ENCODE results near the gene TMED8. TPM values are rescaled to one million over a fixed set of nuclear protein-coding genes. Genes with fewer than 3 reads are reported as not detected.

Gene TMED8
- total and polyA plus RNA-seq, 2 of the 13 experiments (the other 11 are each of a cell fraction or from before 2014, with no cell fraction given), result 6.0 to 11.7 TPM

GRCh38 chr14:77303417-77304156 is 73.3 kb downstream of the TMED8 start (continued):
- TF ChIP-seq ARID5B (CRISPR knock-in tag; IDR thresholded peaks at IDR 0.05) (peak; percentile 82), ZFP36L1 (CRISPR knock-in tag; IDR thresholded peaks at IDR 0.05) (no peak), ZNF281 (CRISPR knock-in tag; IDR thresholded peaks at IDR 0.05; ENCODE audit: borderline replicate concordance) (no peak), ZNF784 (CRISPR knock-in tag; IDR thresholded peaks at IDR 0.05; ENCODE audit: borderline replicate concordance) (no peak), XBP1 (CRISPR knock-in tag; IDR thresholded peaks at IDR 0.05) (no peak), ZNF737 (CRISPR knock-in tag; IDR thresholded peaks at IDR 0.05; ENCODE audit: borderline replicate concordance) (no peak), TIGD3 (CRISPR knock-in tag; IDR thresholded peaks at IDR 0.05; ENCODE audit: borderline replicate concordance) (no peak), POLR2A (IDR thresholded peaks at IDR 0.05; ENCODE audit: insufficient read depth in 1 of 2, low read depth in 2 of 2, low read length in 2 of 2) (0 out of 4 replicates have a peak, but pooled peaks of 1 of the 2 experiments have one; percentile 4), PHF20 (CRISPR knock-in tag; IDR thresholded peaks at IDR 0.05) (no peak), RNF219 (CRISPR knock-in tag; IDR thresholded peaks at IDR 0.05) (no peak), ZNF556 (CRISPR knock-in tag; IDR thresholded peaks at IDR 0.05; ENCODE audit: borderline replicate concordance) (no peak), HES4 (CRISPR knock-in tag; IDR thresholded peaks at IDR 0.05; ENCODE audit: borderline replicate concordance) (no peak), KLF13 (CRISPR knock-in tag; IDR thresholded peaks at IDR 0.05) (no peak), ZBTB25 (CRISPR knock-in tag; IDR thresholded peaks at IDR 0.05) (no peak), HNRNPUL1 (IDR thresholded peaks at IDR 0.05; ENCODE audit: low read depth, low read length) (no peak), THAP11 (CRISPR knock-in tag; IDR thresholded peaks at IDR 0.05) (0 out of 2 replicates have a peak, but pooled peaks have one; percentile 29)
